Fibroblast of the aortic adventitia (primary cell): ENCODE results near the gene TRAK2. TPM values are rescaled to one million over a fixed set of nuclear protein-coding genes. Genes with fewer than 3 reads are reported as not detected.

Source experiments
- DNase-seq: peaks from one replicate; pipeline ENCODE4 v3.0.0-alpha.2; 2010; ENCODE audit warnings: low read depth
- H3K4me3 ChIP-seq: 2 replicates; pipeline ENCODE4 v1.5.1; 2011; ENCODE audit warnings: low read depth, mild to moderate bottlenecking, control low read depth, low read length, moderate library complexity
- CTCF ChIP-seq: IDR thresholded peaks from 2 replicates; pipeline ENCODE4 v1.5.1; 2011; ENCODE audit warnings: mild to moderate bottlenecking, low read length, control low read depth, inconsistent platforms; ENCODE audit not compliant: insufficient read depth
- total RNA-seq: library from RNA; depleted of rRNA; stranded (reverse); fragments of >200 nt; gene quantifications from 2 replicates; pipeline ENCODE4 v1.2.3, GENCODE V29; 2012; ENCODE audit warnings: low replicate concordance

The TRAK2 gene
- total RNA-seq, 1 donor: 74.7 TPM

- no peak for TF ChIP-seq CTCF
- no peak overlapping the region for H3K4me3 ChIP-seq
- peak; percentile 38 for DNase-seq
Observed at GRCh38 chr2:201483342-201483741, 32.1 kb upstream of the TRAK2 start.

DNA sequence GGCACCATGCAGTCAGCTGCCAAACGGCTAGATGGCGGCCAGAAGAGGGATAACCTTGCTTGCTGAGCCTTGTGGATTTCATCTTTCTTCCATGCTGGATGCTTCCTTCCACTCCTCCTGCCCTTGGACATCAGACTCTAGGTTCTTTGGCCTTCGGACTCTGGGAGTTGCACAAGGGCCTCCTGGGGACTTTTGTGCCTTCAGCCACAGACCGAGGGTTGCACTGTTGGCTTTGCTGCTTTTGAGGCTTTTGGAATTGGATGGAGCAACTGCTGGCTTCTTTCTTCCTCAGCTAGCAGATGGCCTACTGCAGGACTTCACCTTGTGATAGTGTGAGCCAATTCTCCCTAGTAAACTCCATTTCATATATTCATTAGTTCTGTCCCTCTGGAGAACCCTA is 31.3 kb upstream of the TRAK2 start:
- DNase-seq: no peak
- no peak for TF ChIP-seq CTCF
- no peak overlapping the region for H3K4me3 ChIP-seq

DNA sequence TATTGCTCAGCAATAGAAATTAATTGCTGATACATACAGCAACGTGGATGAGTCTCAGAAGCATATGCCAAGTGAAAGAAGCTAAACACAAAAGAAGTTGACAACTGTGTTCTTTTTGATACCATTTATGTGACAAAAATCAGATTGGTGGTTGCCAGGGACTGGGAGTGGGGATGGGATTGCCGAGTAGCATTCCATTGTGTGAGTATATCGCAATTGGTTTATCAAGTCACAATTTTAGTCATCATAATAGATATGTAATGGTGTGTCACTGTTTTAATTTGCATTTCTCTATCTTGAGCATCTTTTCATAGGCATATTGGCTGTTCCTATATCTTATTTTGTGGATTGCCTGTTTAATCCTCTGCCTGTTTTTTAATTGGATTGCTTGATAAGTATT is 21.2 kb upstream of the TRAK2 start:
- DNase-seq: no peak
- H3K4me3 ChIP-seq: no peak overlapping the region
- no peak for TF ChIP-seq CTCF

GRCh38 chr2:201471732-201472393 is 20.6 kb upstream of the TRAK2 start:
- TF ChIP-seq CTCF: no peak
- peak; percentile 87 for DNase-seq
- no peak overlapping the region for H3K4me3 ChIP-seq

- no peak overlapping the region for H3K4me3 ChIP-seq
- no peak for TF ChIP-seq CTCF
- DNase-seq: peak; percentile 32
Observed at GRCh38 chr2:201470821-201471731, 19.8 kb upstream of the TRAK2 start.

GRCh38 chr2:201467666-201468065 is 16.4 kb upstream of the TRAK2 start:
- DNase-seq: no peak
- no peak overlapping the region for H3K4me3 ChIP-seq

More at GRCh38 chr2:201467666-201468065, 16.4 kb upstream of the TRAK2 start:
- TF ChIP-seq CTCF: no peak
